Activated effector memory CD4-positive, alpha-beta T cell treated with anti-CD3 and anti-CD28 coated beads, Interleukin-2, amount 50 U/mL, for 16 hours (primary cell): ENCODE data around the gene INTS4.
"Not testable (repeated sequence)": the region's sequence is repeated elsewhere in the genome, so short reads cannot be mapped to it uniquely, and the experiment has no call there.

Source experiments
- DNase-seq: peaks from one replicate; pipeline ENCODE4 v3.0.0-alpha.2; 2020

INTS4 gene

DNA sequence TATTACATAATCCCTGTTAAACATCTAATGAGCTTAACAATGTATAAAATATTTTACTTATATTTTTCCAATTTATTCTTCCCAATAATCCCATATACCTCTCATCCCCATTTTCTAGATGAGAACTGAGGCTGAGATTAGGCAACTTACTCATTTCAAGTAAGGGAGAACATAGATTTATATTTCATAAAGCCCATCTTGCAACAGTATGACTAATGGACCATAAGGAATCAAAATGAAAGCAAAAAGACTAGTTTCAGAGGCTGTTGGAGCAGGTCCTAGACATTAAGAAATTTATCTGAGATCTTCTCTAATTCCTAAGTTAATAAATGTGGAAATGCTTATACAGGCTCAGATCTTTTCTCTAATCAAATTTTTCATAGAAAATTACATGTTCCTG lies 52.0 kb downstream of the INTS4 start:
- not testable (repeated sequence) for DNase-seq

DNA sequence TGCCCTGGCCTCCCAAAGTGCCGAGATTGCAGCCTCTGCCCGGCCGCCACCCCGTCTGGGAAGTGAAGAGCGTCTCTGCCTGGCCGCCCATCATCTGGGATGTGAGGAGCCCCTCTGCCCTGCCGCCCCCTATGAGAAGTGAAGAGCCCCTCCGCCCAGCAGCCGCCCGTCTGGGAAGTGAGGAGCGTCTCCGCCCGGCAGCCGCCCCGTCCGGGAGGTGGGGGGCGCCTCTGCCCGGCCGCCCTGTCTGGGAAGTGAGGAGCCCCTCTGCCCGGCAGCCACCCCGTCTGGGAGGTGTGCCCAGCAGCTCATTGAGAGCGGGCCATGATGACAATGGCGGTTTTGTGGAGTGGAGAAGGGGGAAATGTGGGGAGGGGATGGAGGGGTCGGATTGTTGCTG lies 60.9 kb downstream of the INTS4 start:
- DNase-seq = not testable (repeated sequence)

DNA sequence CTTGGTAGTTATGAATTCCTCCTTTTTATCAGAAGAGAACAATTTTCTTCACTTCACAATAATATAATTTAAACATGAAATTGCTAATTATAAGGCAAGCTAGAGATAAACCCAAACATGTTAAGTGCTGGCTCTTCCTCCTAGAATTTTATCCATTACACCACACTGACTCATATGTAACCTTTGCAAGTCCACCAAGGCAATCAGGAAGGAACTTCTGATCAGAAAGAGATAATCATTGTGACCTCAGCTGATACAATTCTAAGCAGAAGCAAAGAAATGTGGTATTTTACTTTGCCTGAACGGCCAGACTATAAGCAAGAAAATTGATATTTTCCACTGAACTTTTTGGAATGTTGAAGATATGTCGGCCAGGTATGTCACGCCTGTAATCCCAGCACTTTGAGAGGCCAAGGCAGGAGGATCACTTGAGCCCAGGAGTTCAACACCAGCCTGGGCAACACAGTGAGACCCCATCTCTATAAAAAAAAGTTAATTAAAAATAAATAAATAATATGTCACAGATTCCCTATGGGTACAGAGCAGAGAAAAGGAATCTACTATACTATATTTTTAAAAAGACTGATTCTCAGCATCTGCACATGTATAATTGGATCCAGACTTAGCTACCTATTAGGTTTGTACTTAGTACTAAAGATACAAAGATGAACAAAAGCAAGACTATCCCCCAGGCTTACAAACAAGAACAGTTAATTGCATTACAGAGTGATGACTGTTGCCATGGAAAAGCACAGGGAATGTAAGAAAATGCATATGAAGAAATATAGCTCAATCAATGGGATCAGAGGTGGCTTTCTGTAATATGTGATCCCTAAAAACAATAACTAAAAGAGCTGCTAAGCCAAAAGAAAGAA lies 63.9 kb downstream of the INTS4 start:
- DNase-seq = not testable (repeated sequence)

DNA sequence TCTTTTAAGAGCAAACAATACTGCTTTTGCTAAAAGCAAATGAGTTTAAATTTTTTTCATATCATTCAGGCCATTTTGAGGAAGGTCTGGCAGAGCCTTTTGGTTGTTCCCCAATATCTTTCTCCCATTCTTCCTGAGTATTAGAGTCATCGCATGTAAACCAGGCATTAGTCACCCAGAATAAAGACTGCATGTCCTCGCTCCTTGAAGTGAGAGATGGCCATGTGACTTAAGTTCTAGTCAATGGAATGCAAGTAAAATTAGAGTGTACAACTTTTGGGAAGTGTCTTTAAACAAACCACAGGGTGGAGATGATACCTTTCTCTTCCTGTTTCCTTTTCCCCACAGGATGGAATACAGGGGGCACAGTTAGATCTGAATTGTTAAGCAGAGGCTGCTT lies 76.8 kb downstream of the INTS4 start:
- not testable (repeated sequence) for DNase-seq

DNA sequence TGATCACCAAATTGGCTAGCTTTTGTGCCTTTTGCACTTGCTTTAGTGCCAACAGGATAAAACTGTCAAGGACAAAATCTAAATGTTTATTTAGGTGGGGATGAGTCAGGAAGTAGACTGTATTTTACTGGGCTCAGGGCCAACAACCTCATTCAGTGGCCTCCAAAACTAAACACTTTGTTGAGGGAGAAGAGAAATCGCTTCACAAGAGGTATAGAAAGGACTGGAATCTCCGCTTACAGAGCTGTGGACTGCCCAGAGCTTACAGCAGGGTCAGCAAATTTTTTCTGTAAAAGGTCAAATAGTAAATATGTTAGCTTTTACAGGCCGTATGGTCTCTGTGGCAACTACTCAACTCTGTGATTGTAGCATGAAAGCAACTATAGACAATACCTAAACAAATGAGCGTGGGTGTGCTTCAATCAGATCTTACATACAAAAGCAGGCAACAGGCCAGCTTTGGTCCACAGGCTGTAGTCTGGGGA lies 80.1 kb downstream of the INTS4 start:
- DNase-seq = not testable (repeated sequence)

DNA sequence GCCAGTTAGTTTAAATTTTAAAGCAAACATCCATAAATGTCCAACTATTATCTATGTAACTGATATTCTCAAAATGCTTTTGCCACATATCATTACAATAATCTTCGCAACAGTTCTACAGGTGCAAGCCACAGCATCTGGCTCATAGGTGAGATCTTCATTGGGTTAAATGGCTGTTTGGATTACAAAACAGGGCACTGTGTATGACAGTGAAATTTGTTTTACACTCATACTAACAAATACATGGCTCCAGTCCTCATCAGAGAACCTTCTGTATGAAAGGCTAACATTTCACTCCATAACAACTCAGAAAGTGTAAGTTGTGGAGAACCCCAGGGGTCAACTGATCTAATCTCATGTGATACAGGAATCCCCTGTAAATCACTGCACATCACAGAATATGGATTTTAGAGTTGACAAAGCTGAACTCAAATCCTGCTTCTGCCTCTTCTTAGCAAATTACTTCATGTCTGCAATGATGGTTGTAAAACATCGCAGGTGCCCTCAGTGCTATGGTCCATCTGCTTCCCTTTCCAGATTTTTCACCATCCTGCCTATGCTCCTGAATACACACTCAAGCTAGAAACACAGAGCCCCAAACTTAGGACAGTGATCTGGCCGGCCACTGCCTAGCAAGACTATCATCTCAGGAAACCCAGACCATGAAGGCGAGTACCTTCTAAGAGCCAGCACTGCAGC lies 80.7 kb downstream of the INTS4 start:
- not testable (repeated sequence) for DNase-seq

DNA sequence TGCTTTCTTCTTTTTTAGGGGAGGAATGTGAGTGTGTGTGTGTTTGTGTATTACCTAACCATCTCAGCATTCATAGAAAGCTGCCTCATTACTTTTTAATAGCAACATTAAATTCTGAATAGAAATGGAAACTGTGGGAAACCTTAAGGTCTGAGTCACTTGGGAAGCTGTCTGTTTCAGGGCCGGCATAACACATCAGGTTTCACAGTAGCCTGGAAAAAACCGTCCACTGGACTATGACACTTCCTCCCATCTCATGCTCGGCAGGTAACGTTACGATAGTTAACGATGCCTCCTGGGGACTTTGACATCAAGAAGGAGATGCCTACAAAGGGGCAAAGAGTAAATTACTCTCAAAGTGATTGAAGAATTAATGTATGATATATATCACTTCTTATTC lies 83.6 kb downstream of the INTS4 start:
- not testable (repeated sequence) for DNase-seq

DNA sequence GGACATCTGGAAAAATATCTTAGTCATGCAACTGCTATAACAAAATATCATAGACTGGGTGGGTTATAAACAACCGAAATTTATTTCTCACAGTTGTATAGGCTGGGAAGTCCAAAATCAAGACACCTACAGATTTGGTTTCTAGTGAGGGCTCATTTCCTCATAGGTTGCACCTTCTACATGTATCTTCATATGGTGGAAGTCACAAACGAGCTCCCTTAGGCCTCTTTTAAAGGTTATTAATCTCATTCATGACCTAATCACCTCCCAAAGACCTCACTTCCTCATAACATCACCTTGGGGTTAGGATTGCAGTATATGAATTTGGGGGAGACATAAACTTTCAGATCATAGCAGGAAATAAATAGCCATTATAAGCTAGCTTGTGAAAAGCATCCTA lies 85.2 kb downstream of the INTS4 start:
- DNase-seq = no peak

DNA sequence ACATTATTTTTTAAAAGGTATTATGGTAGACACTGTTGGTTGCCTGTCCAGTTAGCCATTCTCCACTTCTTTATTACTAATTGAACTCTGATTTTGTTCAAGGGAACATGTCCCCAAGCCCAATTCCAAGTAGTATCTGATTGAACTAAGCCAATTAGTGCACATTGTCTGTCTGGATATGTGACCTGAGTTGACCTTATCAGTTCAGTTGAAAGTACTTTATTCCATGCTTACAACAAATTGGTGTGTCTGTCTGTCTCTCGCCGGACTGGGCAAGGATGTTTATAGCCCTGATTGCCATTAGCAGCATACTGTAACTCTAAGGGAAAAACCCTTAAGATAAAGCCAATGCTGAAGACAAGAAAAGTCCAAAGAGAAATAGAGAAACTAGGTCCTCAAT lies 85.6 kb downstream of the INTS4 start:
- no peak for DNase-seq

DNA sequence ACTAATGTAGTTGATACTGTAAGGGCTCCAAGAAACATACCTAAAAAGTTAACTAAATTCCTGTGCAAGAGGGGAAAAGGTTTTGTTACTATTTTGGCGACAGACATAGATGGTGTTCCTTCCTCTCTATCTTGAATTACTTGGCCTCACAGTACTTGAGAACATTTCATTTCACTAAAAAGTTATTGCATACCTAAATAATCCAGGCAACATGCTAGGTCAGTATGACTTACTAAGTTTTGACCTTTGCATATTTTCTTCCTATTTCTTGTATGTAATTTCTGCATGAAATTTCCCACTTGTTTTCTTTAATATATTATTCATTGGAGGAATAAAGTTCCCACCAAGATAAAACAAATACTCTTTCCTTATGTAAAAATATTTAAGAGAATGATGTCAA lies 99.5 kb downstream of the INTS4 start:
- DNase-seq = not testable (repeated sequence)

DNA sequence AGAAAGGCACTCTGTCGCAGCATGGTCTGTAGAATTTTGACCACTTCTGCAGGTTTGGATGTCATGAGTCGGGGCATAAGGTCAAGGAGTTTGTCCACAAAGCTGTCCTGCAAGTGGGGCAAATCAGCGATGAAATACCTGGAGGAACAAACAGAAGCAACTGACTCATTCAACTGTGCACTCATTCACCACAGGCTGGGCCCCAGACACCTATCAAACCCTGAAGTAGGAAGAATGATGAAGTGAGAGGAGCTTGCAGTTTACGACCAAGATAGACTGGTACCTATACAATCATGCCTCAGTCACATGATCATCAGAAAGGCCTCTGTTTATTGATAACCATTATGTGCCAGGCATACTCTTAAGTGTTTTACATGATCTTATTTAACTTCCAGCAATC lies 102.8 kb downstream of the INTS4 start:
- DNase-seq = not testable (repeated sequence)

DNA sequence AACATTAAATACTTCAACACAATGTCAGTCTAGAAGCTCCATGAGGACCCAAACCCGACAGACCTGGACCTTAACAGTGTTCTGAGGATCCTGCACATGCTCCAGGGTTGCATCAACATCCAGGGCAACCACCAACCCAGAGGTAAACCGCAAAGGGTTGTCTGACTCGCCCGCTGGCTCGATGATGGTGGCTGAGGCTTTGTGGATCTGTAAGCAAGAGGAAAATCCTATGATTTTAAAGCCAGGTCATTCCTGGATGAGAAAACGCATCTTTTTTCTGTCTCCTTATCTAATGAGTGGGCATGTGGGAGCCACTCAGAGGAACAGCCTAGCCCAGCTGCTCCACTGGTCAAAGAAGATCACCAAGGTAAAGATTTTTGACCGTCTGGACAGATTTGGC lies 103.2 kb downstream of the INTS4 start:
- not testable (repeated sequence) for DNase-seq

DNA sequence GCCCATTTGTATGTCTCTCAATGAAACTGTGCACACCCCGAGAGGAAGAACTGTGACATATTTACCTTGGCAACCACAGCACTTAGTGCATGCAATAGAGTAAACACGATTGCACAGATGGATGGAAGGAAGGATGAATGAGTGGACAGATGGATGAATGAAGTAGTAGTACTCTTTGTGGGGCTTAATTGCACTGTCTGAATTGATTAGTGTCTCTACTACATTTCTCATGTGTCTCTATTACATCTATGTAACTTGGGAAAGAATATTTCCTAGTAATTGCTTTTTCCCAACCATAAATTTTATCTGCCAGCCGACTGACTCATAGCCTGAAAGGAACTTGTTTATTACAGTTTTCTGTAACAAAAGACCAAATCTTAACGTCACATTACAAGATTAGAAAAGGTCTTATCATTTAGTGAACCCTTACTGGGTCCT lies 103.8 kb downstream of the INTS4 start:
- not testable (repeated sequence) for DNase-seq

DNA sequence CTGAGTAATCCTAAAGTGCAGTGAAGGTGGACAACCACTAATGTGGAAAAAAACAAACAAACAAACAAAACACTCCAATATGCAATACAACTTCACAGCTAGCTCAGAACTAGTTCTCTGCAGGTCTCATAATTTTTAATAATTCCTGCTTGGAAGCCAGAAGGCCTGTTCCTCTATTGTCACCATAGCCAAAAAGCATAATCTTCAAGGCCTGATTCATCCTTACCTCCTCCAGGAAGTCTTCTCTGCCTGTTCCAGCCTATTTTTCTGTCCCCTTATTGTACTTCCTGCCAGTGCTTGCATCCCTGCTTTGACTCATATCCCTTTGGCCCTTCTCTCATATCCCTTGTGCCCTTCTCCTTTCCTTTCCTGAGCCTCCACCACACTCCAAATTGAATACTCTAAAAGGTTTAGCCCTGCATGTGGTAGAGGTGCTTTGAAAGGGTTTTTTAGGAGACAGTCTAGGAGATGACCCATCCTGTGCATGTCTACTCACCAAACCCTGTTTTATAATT lies 104.3 kb downstream of the INTS4 start:
- not testable (repeated sequence) for DNase-seq

DNA sequence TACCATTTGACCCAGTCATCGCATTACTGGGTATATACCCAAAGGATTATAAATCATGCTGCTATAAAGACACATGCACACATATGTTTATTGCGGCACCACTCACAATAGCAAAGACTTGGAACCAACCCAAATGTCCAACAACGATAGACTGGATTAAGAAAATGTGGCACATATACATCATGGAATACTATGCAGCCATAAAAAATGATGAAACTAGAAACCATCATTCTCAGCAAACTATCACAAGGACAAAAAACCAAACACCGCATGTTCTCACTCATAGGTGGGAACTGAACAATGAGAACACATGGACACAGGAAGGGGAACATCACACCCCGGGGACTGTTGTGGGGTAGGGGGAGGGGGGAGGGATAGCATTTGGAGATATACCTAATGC lies 105.4 kb downstream of the INTS4 start:
- not testable (repeated sequence) for DNase-seq

DNA sequence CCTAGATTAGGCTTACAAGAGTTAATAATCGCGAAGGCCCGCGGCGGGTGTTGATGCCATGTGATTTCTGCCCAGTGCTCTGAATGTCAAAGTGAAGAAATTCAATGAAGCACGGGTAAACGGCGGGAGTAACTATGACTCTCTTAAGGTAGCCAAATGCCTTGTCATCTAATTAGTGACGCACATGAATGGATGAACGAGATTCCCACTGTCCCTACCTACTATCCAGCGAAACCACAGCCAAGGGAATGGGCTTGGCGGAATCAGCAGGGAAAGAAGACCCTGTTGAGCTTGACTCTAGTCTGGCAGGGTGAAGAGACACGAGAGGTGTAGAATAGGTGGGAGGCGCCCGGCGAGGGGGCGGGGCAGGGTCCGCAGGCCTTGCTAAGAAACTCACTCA lies 108.1 kb downstream of the INTS4 start:
- no peak for DNase-seq

DNA sequence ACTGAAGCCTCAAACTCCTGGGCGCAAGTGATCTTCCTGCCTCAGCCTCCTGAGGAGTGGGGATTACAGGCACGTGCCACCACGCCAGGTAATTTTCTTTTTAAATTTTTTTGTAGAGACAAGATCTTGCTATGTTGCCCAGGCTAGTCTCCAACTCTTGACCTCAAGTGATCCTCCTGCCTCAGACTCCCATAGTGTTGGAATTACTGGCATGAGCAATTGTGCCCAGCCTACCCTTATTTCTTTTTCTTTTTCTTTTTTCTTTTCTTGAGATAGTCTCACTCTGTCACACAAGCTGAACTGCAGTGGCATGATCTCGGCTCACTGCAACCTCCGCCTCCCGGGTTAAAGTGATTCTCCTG lies 109.7 kb downstream of the INTS4 start:
- no peak for DNase-seq

DNA sequence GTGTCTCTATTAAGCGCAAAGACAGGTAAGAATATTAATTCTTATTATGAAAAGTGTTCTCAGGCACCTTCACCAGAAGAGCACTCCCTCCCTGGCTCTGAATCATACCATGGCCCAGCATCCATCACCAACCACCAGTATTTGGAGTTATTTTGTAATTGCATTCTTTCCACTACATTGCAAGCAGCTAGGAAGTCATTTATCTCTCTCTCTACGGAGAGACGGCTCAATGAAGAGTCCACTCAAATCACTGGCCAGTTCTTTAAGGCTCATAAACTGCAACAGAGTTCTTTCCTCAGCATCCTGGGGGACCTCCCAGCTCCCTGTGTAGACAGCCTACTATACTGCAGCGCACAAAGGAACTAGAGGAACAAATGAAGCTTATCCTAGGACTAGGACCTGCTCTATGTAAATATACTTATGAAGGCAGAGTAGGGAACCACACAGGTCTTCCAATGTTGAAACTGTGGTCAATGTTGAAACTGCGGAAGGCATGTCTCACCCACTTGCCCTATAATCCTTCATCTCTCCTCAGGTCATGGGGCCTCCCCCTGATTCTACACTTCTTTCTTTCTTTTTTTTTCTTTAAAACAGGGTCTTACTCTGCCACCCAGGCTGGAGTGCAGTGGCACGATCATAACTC lies 110.2 kb downstream of the INTS4 start:
- DNase-seq = no peak

DNA sequence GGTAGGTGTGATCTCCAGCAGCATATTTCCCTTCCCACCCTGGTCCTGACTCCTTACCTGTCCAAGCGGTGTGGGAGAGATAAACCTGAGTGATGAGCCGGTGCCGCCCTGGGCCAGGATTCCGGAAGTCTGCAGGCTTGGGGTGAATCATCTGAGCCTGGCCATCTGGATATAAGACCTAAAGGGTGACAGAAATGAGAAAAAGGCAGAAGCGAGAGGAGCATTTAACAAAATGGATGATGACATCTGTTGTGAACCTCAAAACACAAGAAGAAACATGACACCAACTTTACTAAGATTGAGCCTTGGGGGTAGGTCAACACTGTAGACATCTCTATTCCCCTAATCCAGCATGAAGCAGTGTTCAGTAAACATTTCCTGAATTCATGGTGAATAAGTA lies 110.7 kb downstream of the INTS4 start:
- DNase-seq = no peak

DNA sequence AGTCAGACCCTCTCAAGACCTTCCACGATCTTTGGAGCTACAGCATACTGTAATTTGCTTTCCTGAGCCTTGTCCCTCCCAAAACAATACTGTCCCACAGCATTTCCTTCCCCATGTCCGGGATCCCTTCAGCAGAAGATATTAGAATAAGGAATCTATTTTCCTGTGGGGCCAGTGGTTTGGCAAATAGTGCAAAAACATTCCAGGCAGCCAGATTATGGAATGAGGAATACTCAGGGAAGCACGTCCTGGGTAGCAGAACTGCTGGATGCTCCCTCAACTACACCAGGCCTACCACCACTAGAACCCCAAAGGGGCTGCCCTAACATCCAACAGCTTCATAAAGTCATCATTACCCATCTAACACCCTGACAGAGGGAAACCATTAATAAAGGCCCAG lies 112.1 kb downstream of the INTS4 start:
- no peak for DNase-seq

DNA sequence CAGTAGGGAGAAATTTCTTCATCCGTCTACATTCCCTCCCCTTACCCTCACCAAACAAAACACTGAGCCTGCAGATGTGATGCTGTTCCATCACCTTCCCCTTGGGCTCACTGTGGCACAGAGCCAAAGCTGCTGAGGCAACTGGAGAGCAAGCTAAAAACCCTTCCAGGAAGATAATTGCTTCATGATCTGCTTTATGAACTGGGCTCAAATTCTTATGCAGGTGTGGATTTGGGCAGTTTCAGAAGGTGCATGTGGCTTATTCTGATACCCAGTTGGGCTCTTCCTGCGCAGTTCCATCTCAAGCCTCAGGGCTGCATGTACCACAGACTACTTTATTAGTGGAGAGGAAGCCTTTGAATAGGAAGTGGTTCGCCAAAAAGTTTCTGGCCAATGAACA lies 115.2 kb downstream of the INTS4 start:
- DNase-seq = no peak

DNA sequence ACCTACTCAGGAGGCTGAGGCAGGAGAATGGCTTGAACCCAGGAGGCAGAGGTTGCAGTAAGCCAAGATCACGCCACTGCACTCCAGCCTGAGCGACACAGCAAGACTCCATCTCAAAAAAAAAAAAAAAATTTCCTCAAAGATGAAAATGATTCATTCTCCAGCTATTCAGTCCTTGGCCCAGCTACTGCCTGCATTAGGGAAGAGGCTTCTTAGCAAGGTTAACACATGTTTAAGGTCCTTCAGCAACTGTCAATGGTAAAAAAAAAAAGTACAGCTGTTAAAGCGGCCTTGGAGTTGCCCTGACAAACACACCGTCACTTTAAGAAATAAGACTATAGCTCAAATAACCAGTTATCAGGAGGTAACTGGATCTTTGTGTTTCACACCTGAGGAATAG lies 116.2 kb downstream of the INTS4 start:
- not testable (repeated sequence) for DNase-seq

DNA sequence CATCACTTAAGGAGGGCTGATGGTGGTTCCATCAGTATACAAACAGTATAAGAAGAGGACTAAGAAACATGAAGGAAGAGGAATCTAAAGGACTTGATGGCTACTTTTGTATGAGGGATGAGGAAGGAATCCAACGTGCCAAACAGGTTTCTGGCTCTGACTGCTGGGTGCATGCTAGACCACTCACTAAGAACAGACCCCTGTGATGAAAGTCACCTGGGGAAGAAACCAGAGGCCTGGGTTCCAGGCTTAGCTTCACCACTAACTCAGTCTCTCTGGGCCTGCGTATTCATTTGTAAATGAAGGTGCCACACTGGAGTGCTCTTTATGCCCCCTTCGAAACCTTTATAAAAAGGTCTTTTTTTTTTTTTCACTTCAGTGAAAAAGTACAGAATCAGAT lies 118.4 kb downstream of the INTS4 start:
- no peak for DNase-seq
